Measurements from ENCODE around the gene HOXD12. TPM values are rescaled to one million over a fixed set of nuclear protein-coding genes. Genes with fewer than 3 reads are reported as not detected.

HOXD12 gene
- polyA plus RNA-seq, 1 donor (not counting 4 experiments of a cell fraction or from before 2014, with no cell fraction given) = not detected

DNA sequence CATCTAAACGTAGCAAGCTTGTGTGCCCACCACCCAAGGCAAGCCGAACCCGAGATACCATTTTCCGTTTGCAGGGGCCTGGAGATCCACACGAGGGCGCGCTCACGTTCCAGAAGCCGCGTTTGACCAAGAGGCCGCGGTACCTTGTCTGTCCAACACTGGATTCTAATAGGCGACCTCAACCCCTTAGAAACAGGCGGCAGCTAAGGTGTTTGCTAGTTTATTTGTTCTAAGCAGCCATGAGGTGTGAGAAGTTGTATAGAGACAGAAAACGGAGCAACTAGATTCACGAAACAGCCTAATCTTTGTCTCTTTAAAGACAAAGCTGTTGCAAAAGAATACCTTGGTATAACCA is 11.7 kb downstream of the HOXD12 start:
- H2AFZ ChIP-seq (ENCODE audit: control insufficient read depth, low read length) = no peak overlapping the region
- FAIRE-seq = no peak
- peaks cover 2% of the 10 kb centered on the region for H3K4me1 ChIP-seq (ENCODE audit: control insufficient read depth, extremely low read depth, insufficient read depth, low read length)
- H3K27ac ChIP-seq (ENCODE audit: control insufficient read depth, insufficient read depth, low read length) = no peak overlapping the region
- no peaks in the 10 kb centered on the region for H3K36me3 ChIP-seq (ENCODE audit: control insufficient read depth in 2 of 2, extremely low read depth in 1 of 2, insufficient read depth in 2 of 2, low read length in 2 of 2)
- peaks cover 2% of the 10 kb centered on the region for H4K20me1 ChIP-seq (ENCODE audit: control insufficient read depth, extremely low read depth, insufficient read depth, low read length)
- peaks cover 95% of the 10 kb centered on the region for H3K27me3 ChIP-seq (ENCODE audit: control insufficient read depth, extremely low read depth, insufficient read depth, low read length)
- no peak overlapping the region for H3K4me2 ChIP-seq (ENCODE audit: control insufficient read depth, extremely low read depth, insufficient read depth, low read depth, low read length)
- H3K9me1 ChIP-seq (ENCODE audit: control insufficient read depth, extremely low read depth, insufficient read depth, low read length) = no peaks in the 10 kb centered on the region
- TF ChIP-seq EZH2 (IDR thresholded peaks at IDR 0.05; ENCODE audit: low read length) = no peak
- TF ChIP-seq, protein P1, sequence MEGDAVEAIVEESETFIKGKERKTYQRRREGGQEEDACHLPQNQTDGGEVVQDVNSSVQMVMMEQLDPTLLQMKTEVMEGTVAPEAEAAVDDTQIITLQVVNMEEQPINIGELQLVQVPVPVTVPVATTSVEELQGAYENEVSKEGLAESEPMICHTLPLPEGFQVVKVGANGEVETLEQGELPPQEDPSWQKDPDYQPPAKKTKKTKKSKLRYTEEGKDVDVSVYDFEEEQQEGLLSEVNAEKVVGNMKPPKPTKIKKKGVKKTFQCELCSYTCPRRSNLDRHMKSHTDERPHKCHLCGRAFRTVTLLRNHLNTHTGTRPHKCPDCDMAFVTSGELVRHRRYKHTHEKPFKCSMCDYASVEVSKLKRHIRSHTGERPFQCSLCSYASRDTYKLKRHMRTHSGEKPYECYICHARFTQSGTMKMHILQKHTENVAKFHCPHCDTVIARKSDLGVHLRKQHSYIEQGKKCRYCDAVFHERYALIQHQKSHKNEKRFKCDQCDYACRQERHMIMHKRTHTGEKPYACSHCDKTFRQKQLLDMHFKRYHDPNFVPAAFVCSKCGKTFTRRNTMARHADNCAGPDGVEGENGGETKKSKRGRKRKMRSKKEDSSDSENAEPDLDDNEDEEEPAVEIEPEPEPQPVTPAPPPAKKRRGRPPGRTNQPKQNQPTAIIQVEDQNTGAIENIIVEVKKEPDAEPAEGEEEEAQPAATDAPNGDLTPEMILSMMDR (optimal IDR thresholded peaks at IDR 0.05 in 1 of 3, IDR thresholded peaks at IDR 0.05 in 1 of 3, conservative IDR thresholded peaks at IDR 0.05 in 1 of 3; ENCODE audit: extremely low read depth in 1 of 3, insufficient read depth in 2 of 3, low read length in 3 of 3) = peak; percentile 55 to 83 (median 75)
- no peak overlapping the region for H3K9ac ChIP-seq (ENCODE audit: control insufficient read depth, extremely low read depth, insufficient read depth, low read length)
- no peaks in the 10 kb centered on the region for H3K9me3 ChIP-seq (ENCODE audit: control insufficient read depth, low read depth, low read length)
- dilution Hi-C loops (cut with MboI; ENCODE audit: extremely low pct_ligation_motif_present, low sequenced_read_pairs) = no loop called here
- H3K4me3 ChIP-seq (ENCODE audit: control insufficient read depth in 2 of 3, extremely low read depth in 1 of 3, insufficient read depth in 2 of 3, low read depth in 1 of 3, low read length in 3 of 3) = no peak overlapping the region
- H3K79me2 ChIP-seq (ENCODE audit: control insufficient read depth, insufficient read depth, low read length) = no peaks in the 10 kb centered on the region
- DNase-seq (ENCODE audit: low read depth, low spot score) = no peak

DNA sequence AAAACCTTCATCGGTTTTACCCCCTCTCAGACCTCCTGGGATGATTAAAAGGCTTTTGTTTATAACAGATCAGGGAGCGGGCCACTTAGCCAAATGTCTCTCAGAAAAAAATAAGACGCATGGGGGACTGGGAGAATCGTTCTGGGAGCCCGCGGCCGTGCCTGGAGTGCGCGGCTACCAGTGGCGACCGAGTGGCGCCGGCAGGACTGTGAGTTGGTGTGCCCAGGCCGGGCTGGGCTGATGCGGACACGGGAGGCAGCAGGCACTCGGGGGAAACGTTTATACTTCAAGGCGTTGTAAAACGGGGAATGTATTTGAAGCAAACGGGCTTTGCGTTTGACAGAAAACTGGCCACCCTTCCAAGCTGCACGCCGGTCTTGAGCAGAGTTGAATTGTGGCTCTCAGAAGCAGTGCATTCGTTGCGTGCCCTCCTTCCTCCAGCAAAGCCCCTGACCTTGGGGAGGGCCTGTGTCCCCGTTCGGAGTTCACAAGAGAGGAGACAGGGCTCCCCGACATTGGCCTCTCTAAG is 12.3 kb downstream of the HOXD12 start:
- TF ChIP-seq, protein P1 (optimal IDR thresholded peaks at IDR 0.05 in 1 of 3, IDR thresholded peaks at IDR 0.05 in 1 of 3, conservative IDR thresholded peaks at IDR 0.05 in 1 of 3; ENCODE audit: extremely low read depth in 1 of 3, insufficient read depth in 2 of 3, low read length in 3 of 3) = no peak
- peak; percentile 62 for TF ChIP-seq EZH2 (IDR thresholded peaks at IDR 0.05; ENCODE audit: low read length)
- Histone ChIP-seq H4K20me1 (ENCODE audit: control insufficient read depth, extremely low read depth, insufficient read depth, low read length) (peaks cover 2% of the 10 kb centered on the region), H3K9me1 (ENCODE audit: control insufficient read depth, extremely low read depth, insufficient read depth, low read length) (no peaks in the 10 kb centered on the region), H3K36me3 (ENCODE audit: control insufficient read depth in 2 of 2, extremely low read depth in 1 of 2, insufficient read depth in 2 of 2, low read length in 2 of 2) (no peaks in the 10 kb centered on the region), H2AFZ (ENCODE audit: control insufficient read depth, low read length) (no peak overlapping the region), H3K4me2 (ENCODE audit: control insufficient read depth, extremely low read depth, insufficient read depth, low read depth, low read length) (no peak overlapping the region), H3K9me3 (ENCODE audit: control insufficient read depth, low read depth, low read length) (peaks cover 4% of the 10 kb centered on the region), H3K9ac (ENCODE audit: control insufficient read depth, extremely low read depth, insufficient read depth, low read length) (no peak overlapping the region), H3K79me2 (ENCODE audit: control insufficient read depth, insufficient read depth, low read length) (no peaks in the 10 kb centered on the region), H3K4me3 (ENCODE audit: control insufficient read depth in 2 of 3, extremely low read depth in 1 of 3, insufficient read depth in 2 of 3, low read depth in 1 of 3, low read length in 3 of 3) (no peak overlapping the region), H3K27me3 (ENCODE audit: control insufficient read depth, extremely low read depth, insufficient read depth, low read length) (peaks cover 95% of the 10 kb centered on the region), H3K27ac (ENCODE audit: control insufficient read depth, insufficient read depth, low read length) (no peak overlapping the region), H3K4me1 (ENCODE audit: control insufficient read depth, extremely low read depth, insufficient read depth, low read length) (no peaks in the 10 kb centered on the region)
- DNase-seq (ENCODE audit: low read depth, low spot score) (no peak), FAIRE-seq (no peak)
- dilution Hi-C loops (cut with MboI; ENCODE audit: extremely low pct_ligation_motif_present, low sequenced_read_pairs) = no loop called here

All from keratinocyte (primary cell).